Subcutaneous abdominal adipose tissue (tissue), 5 donors: Measurements from ENCODE around the gene TTC38.
"Not testable (repeated sequence)": the region's sequence is repeated elsewhere in the genome, so short reads cannot be mapped to it uniquely, and the experiment has no call there.

Experiments
- H3K27ac ChIP-seq: one replicate; pipeline ENCODE4 v1.7.0; 2013; ENCODE audit warnings: low read depth, mild to moderate bottlenecking, inconsistent platforms, low read length, moderate library complexity
- H3K27me3 ChIP-seq, 5 donors: one replicate each; pipeline ENCODE4 v1.7.0; 2013; ENCODE audit warnings: low read length in 5 of 5, inconsistent platforms in 1 of 5; ENCODE audit not compliant: control insufficient read depth in 5 of 5, insufficient read depth in 4 of 5
- H3K36me3 ChIP-seq, 5 donors: one replicate each; pipeline ENCODE4 v1.7.0; 2013; ENCODE audit warnings: low read length in 5 of 5; ENCODE audit not compliant: control insufficient read depth in 5 of 5, insufficient read depth in 5 of 5
- H3K4me1 ChIP-seq, 5 donors: one replicate each; pipeline ENCODE4 v1.7.0; 2013; ENCODE audit warnings: low read length in 5 of 5, mild to moderate bottlenecking in 3 of 5, moderate library complexity in 1 of 5; ENCODE audit not compliant: control insufficient read depth in 5 of 5, insufficient read depth in 5 of 5
- H3K4me3 ChIP-seq, 5 donors: one replicate each; pipeline ENCODE4 v1.7.0; 2013; ENCODE audit warnings: low read length in 5 of 5, low read depth in 1 of 5
- H3K9ac ChIP-seq, 5 donors: one replicate each; pipeline ENCODE4 v1.7.0; 2013; ENCODE audit warnings: low read length in 5 of 5, mild to moderate bottlenecking in 4 of 5, moderate library complexity in 3 of 5
- H3K9me3 ChIP-seq, 5 donors: one replicate each; pipeline ENCODE4 v1.7.0; 2013; ENCODE audit warnings: low read length in 5 of 5; ENCODE audit not compliant: control insufficient read depth in 5 of 5
- donor health status: healthy.
- donor health status: healthy.
- donor health status: healthy.
- donor health status: healthy.
- donor health status: healthy.

The TTC38 gene

DNA sequence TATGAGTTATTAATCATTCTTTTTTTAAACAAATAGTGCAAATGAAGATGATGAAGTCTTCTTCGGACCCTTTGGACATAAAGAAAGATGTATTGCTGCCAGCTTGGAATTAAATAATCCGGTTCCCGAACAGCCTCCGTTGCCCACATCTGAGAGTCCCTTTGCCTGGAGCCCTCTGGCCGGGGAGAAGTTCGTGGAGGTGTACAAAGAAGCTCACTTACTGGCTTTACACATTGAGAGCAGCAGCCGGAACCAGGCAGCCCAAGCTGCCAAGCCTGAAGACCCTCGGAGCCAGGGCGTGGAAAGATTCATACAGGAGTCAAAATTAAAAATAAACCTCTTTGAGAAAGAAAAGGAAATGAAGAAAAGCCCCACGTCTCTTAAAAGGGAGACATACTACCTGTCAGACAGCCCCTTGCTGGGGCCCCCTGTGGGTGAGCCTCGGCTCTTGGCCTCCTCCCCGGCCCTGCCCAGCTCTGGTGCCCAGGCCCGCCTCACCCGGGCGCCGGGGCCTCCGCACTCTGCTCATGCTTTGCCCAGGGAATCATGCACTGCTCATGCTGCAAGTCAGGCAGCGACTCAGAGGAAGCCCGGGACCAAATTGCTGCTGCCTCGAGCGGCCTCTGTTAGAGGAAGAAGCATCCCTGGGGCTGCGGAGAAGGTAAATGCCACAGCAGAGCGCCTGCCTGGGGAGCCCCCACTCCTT is 40.6 kb downstream of the TTC38 start:
- Histone ChIP-seq H3K27me3 (no peaks in the 10 kb centered on the region), H3K4me3 (no peak overlapping the region), H3K9ac (no peak overlapping the region), H3K27ac (no peak overlapping the region), H3K36me3 (no peaks in the 10 kb centered on the region), H3K9me3 (no peaks in the 10 kb centered on the region), H3K4me1 (no peaks in the 10 kb centered on the region)

DNA sequence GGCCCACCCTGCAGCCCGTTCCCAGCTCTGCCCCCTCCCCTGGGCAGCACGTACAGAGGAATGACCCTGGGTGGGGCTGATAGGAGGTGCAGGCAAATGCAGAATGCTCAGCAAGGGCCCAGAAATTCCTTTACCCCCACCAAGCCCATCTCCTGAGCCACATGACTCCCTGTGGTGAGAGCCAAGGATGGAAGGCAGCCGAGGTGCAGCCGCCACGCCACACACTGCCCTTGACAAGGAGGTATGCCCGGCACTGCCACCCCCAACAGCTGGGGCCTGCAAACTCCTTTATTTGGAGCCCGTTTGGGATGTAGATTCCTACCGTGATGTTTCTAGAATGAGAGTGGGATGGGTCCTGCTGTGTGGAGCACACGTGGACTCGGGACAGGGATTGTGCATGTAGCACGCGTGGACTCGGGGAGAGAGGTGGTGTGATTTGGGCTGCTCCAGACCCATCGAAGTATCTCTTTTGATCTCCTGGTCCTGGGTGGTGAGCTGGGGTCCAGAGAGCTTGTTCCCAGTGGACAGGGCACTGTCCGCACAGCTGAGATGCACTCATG is 41.8 kb downstream of the TTC38 start:
- Histone ChIP-seq H3K27me3 (no peaks in the 10 kb centered on the region), H3K9ac (no peak overlapping the region), H3K4me1 (no peaks in the 10 kb centered on the region), H3K4me3 (no peak overlapping the region), H3K9me3 (no peaks in the 10 kb centered on the region), H3K36me3 (no peaks in the 10 kb centered on the region), H3K27ac (no peak overlapping the region)

DNA sequence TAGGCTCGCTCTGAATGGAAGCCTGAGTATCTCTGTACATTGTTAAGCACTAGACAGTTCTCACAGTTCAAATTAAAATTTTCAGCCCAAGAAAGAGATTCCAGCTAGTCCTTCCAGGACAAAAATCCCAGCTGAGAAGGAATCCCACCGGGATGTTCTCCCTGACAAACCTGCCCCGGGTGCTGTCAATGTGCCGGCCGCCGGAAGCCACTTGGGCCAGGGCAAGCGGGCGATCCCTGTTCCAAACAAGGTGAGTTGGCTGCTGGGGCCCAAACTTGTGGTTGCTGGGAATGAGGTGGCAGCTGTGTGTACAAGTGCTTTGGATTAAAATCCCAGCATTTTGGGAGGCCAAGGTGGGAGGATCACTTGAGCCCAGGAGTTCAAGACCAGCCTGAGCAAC is 44.2 kb downstream of the TTC38 start:
- Histone ChIP-seq H3K9ac (no peak overlapping the region), H3K36me3 (no peaks in the 10 kb centered on the region), H3K27me3 (no peaks in the 10 kb centered on the region)

DNA sequence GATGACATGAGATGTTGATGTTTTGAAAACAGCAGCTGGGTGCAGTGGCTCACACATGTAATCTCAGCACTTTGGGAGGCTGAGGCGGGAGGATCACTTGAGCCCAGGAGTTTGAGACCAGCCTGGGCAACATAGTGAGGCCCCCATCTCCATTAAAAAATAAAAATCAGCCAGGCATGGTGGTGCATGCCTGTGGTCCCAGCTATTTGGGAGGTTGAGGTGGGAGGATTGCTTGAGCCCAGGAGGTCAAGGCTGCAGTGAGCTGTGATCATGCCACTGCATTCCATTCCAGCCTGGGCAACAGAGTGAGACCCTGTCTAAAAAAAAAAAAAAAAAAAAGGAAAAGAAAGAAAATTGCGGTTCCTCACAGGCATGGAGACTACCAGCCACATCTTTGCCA is 45.0 kb downstream of the TTC38 start:
- H3K27me3 ChIP-seq, H3K9me3 ChIP-seq, H3K4me3 ChIP-seq, H3K4me1 ChIP-seq, H3K9ac ChIP-seq, H3K36me3 ChIP-seq, H3K27ac ChIP-seq: not testable (repeated sequence)

More for the DNA sequence above, 44.2 kb downstream of the TTC38 start:
- Histone ChIP-seq H3K4me1 (no peaks in the 10 kb centered on the region), H3K9me3 (no peaks in the 10 kb centered on the region), H3K4me3 (no peak overlapping the region), H3K27ac (no peak overlapping the region)

DNA sequence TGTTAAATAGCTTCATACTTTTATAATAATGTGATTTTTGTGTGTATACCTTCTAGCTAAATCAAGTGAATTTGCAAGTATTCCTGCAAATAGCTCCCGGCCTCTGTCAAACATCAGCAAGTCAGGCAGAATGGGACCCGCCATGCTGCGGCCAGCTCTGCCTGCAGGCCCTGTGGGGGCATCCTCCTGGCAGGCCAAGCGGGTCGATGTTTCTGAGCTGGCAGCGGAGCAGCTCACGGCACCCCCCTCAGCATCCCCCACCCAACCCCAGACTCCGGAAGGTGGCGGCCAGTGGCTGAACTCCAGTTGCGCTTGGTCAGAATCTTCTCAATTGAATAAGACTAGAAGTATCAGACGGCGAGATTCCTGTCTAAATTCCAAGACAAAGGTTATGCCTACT is 48.2 kb downstream of the TTC38 start:
- Histone ChIP-seq H3K27me3 (no peaks in the 10 kb centered on the region), H3K9me3 (no peaks in the 10 kb centered on the region), H3K4me3 (no peak overlapping the region), H3K4me1 (no peaks in the 10 kb centered on the region), H3K36me3 (no peaks in the 10 kb centered on the region), H3K9ac (no peak overlapping the region), H3K27ac (no peak overlapping the region)

DNA sequence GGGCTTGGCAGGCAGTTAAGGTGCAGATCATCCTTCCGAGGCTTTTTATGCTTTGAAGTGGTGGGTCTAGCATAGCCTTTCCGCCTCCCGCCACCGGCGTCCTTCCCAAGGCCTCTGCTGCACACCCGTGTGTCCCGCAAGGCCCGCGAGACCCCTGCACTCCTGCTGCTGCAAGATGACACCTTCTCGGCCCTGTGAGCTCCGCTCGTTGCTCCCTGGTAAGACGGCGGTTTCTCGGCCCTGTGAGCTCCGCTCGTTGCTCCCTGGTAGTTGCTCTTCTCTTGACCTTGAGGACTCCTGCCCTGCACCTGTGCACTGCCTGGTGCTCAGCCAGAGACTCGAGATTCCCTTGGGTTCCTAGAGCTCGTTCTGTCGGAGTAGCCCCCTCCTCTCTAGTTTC is 49.8 kb downstream of the TTC38 start:
- Histone ChIP-seq H3K36me3 (no peaks in the 10 kb centered on the region), H3K4me1 (no peaks in the 10 kb centered on the region), H3K9me3 (no peaks in the 10 kb centered on the region), H3K4me3 (no peak overlapping the region), H3K9ac (no peak overlapping the region), H3K27ac (no peak overlapping the region), H3K27me3 (no peaks in the 10 kb centered on the region)

DNA sequence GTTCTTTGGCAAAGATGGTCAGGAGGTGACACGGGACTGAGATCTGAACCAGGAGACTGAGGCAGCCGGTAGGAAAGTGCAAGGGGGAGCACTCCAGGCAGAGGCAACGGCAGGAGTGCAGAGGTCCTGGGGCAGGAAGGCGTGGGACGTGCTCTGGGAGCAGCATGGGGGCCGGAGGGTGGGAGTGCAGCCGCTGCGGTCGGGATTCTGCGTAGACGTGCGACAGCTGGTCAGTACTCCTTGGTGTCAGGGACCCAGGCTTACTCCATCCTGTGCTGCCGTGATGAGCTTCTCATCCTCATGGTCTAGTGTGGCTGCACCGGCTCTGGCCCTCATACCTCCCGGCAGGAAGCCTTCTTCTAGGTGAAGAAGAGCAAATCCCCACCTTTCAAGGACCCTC is 50.8 kb downstream of the TTC38 start:
- no peak overlapping the region for H3K4me3 ChIP-seq
- no peaks in the 10 kb centered on the region for H3K4me1 ChIP-seq
- no peaks in the 10 kb centered on the region for H3K36me3 ChIP-seq
- H3K9me3 ChIP-seq: no peaks in the 10 kb centered on the region
- H3K27ac ChIP-seq: no peak overlapping the region
- H3K9ac ChIP-seq: no peak overlapping the region
- H3K27me3 ChIP-seq: no peaks in the 10 kb centered on the region

DNA sequence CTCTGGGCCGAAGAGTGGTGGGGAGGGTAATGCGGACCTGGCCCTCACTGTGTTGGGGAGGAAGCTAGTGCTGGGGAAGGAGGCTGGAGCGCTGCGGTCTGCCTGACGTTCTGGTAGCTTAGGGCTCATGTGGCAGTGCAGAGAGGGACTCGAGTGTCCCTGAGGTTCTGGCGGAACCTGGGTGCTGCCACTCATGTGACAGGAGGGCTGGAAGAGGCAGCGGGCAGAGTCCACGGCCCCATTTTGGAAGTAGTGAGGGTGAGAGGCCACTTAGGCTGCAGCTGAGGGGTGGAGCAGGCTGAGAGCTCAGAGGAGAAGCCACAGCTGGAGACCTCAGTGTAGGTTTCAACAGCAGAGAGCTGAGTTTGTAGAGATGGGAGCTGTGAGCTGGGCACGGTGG is 51.5 kb downstream of the TTC38 start:
- no peaks in the 10 kb centered on the region for H3K36me3 ChIP-seq
- H3K9me3 ChIP-seq: no peaks in the 10 kb centered on the region
- H3K27ac ChIP-seq: no peak overlapping the region
- no peak overlapping the region for H3K9ac ChIP-seq
- H3K4me3 ChIP-seq: no peak overlapping the region
- H3K4me1 ChIP-seq: no peaks in the 10 kb centered on the region
- H3K27me3 ChIP-seq: no peaks in the 10 kb centered on the region

DNA sequence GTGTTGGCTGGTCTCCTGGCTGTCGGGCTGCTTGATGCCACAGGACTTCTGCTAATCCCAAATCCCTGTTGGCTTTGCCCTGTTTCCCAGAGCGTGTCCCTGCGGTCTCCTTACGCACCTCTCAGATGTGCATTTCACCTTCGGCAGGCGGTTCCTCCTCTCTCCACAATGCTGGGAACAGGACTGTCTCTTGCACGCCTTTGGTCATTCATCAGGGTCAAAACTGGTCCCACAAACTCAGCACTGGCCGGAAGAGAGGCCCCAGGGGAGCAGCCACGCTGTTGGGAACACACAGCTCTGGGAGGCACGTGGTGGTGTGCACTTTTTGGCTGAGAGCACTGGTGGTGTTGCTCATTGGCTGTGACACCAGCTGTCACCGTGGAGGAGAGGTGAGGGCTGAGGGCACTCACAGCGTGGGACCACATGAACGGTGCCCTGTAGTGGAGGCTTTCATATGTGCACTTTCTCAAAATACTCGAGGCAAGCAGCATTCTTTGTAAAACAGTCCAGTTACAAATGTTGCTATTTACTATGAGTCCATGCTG is 52.4 kb downstream of the TTC38 start:
- no peaks in the 10 kb centered on the region for H3K9me3 ChIP-seq
- no peak overlapping the region for H3K9ac ChIP-seq
- H3K4me1 ChIP-seq: no peaks in the 10 kb centered on the region
- H3K36me3 ChIP-seq: no peaks in the 10 kb centered on the region
- no peaks in the 10 kb centered on the region for H3K27me3 ChIP-seq
- H3K4me3 ChIP-seq: no peak overlapping the region
- no peak overlapping the region for H3K27ac ChIP-seq

DNA sequence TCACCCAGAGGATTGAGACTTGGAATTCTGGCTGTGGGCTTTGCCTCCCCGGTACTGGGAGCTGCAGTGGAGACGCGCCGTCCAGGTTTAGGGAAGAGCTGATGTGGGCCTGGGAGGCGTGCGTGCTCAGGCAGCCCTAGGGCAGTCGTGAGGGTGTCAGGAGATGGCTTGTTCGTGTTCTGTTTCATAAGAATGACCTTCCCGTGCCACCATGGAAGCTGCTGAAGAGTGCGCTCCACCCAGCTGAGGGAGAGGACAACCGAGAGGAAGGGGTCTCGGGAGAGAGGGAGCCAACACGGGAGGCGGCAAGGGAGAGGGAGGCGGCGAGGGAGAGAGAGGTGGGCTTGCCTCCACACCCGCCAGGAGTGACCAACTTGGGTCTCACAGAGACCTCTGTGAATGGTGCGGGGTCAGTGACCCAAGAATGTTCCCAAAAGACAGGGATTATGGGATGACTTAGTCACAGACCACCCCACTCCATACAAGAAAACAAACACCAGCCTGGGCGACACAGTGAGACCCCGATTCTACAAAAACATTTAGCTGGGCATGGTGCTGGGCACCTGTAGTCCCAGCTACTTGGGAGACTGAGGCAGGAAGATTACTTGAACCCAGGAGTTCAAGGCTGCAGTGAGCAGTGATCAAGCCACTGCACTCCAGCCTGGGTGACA is 53.0 kb downstream of the TTC38 start:
- H3K27ac ChIP-seq: no peak overlapping the region
- no peaks in the 10 kb centered on the region for H3K4me1 ChIP-seq
- no peak overlapping the region for H3K4me3 ChIP-seq
- H3K27me3 ChIP-seq: no peaks in the 10 kb centered on the region
- H3K9ac ChIP-seq: no peak overlapping the region
- no peaks in the 10 kb centered on the region for H3K9me3 ChIP-seq
- H3K36me3 ChIP-seq: no peaks in the 10 kb centered on the region
